Measurements from ENCODE around the gene AKNAD1.

AKNAD1 gene

DNA sequence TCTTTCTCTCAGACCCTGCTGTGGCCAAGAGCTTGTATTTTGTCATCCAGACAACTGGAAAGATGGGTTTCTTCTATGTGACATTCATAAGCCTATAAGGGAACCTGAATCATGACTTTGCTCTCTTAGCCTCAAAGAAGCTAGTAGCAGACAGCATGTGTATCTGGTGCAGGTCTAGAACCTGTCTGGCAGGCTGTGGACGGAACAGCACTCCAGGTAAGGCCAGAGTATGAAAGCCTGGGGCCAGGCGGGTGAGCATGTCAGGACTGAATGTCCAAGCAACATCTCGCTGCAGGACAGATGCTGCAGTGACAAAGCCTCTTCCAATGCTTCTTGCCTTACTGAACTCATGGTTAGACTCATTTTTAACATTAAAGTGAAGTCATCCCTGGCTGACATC is 32.8 kb downstream of the AKNAD1 start:
- TF ChIP-seq TAF1 (IDR thresholded peaks at IDR 0.05; ENCODE audit: borderline replicate concordance, low read depth, low read length) (no peak), POLR2AphosphoS5 (IDR thresholded peaks at IDR 0.05; ENCODE audit: low read depth, low read length) (no peak), POLR2A (IDR thresholded peaks at IDR 0.05; ENCODE audit: low read depth, low read length) (no peak)
- FAIRE-seq (no peak), DNase-seq (ENCODE audit: insufficient read length) (no peak)

DNA sequence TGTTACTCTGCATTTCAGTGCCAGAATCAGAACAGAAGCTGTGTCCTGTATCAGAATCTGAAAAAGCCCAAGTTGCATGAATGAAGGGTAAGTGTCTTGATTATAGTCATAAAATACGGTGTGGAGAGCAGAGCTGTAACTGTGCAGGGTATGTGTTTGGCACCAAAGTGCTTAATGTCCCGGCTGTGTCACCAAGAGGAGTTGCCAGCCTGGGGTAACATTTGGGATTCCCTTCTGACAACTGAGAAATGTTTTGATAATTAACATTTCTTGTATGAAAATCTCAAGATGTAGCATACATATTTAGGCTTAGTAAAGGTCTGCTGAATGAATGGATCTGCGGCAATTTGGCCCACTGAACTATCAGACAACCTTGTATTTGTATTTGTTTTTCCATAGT is 33.3 kb downstream of the AKNAD1 start:
- FAIRE-seq (no peak), DNase-seq (ENCODE audit: insufficient read length) (no peak)
- TF ChIP-seq POLR2AphosphoS5 (IDR thresholded peaks at IDR 0.05; ENCODE audit: low read depth, low read length) (no peak), POLR2A (IDR thresholded peaks at IDR 0.05; ENCODE audit: low read depth, low read length) (no peak), TAF1 (IDR thresholded peaks at IDR 0.05; ENCODE audit: borderline replicate concordance, low read depth, low read length) (no peak)

DNA sequence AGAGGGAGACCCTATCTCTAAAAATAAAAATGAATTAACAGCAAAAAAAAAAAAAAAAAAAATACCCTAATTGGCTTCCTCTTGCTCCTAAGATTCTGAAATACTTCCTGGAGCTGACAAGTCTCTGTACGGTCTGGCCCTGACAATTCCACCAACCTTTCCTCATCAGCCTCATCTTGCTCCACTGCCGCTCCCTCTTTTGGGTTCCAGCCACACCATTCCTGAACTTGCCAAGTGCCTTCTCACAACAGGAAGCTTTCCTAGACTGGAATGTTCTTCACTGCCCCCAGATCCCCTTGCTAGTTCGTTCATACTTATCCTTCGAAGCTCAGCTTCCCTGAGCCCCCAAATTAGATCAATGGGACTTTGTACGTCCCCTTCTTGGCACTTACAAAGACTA is 37.0 kb downstream of the AKNAD1 start:
- FAIRE-seq: no peak
- no peak for TF ChIP-seq POLR2A (IDR thresholded peaks at IDR 0.05; ENCODE audit: low read depth, low read length)
- TF ChIP-seq POLR2AphosphoS5 (IDR thresholded peaks at IDR 0.05; ENCODE audit: low read depth, low read length): no peak
- no peak for TF ChIP-seq TAF1 (IDR thresholded peaks at IDR 0.05; ENCODE audit: borderline replicate concordance, low read depth, low read length)
- DNase-seq (ENCODE audit: insufficient read length): no peak

DNA sequence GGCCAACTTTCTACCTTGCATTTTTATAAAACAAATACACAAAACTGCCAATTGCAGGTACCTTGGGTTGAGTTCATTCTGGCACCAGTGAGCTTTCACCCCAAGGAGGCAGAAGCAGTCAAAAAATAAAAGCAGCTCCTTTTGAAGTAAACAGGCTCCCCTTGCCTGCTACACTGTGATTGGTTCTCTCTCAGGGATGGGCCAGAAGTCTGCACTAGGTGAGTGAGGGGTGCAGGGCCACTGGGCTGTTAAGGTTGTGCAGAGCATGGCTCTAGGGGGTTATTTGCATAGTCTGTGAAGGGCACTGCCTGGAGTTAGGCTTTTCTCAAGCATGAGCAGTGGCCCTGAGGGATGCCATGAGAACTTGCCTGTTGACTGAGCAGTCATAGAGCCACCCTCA is 39.1 kb downstream of the AKNAD1 start:
- TF ChIP-seq POLR2AphosphoS5 (IDR thresholded peaks at IDR 0.05; ENCODE audit: low read depth, low read length) (no peak), POLR2A (IDR thresholded peaks at IDR 0.05; ENCODE audit: low read depth, low read length) (no peak), TAF1 (IDR thresholded peaks at IDR 0.05; ENCODE audit: borderline replicate concordance, low read depth, low read length) (no peak)
- FAIRE-seq (no peak), DNase-seq (ENCODE audit: insufficient read length) (no peak)

DNA sequence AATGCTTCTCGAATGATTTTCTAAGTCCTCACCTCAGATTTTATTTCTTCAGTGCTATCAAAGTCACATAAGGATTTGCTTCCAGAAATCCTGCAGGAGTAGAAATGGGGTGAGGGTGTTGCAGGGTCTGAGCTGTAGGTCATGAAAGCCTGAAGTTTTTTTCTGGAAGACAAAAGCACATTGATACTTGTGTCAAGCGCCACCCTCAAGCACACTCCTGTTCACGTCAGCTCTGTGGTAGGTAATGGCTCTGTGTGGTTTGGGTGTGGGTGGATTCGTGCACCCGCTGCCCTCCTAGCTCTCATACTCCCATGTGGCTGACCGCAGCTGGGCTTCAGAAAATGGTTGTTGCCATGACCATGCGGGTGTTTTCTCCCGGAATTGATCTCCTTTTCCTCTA is 39.9 kb downstream of the AKNAD1 start:
- TF ChIP-seq POLR2A (IDR thresholded peaks at IDR 0.05; ENCODE audit: low read depth, low read length): no peak
- no peak for TF ChIP-seq TAF1 (IDR thresholded peaks at IDR 0.05; ENCODE audit: borderline replicate concordance, low read depth, low read length)
- no peak for TF ChIP-seq POLR2AphosphoS5 (IDR thresholded peaks at IDR 0.05; ENCODE audit: low read depth, low read length)
- DNase-seq (ENCODE audit: insufficient read length) (no peak), FAIRE-seq (no peak)

DNA sequence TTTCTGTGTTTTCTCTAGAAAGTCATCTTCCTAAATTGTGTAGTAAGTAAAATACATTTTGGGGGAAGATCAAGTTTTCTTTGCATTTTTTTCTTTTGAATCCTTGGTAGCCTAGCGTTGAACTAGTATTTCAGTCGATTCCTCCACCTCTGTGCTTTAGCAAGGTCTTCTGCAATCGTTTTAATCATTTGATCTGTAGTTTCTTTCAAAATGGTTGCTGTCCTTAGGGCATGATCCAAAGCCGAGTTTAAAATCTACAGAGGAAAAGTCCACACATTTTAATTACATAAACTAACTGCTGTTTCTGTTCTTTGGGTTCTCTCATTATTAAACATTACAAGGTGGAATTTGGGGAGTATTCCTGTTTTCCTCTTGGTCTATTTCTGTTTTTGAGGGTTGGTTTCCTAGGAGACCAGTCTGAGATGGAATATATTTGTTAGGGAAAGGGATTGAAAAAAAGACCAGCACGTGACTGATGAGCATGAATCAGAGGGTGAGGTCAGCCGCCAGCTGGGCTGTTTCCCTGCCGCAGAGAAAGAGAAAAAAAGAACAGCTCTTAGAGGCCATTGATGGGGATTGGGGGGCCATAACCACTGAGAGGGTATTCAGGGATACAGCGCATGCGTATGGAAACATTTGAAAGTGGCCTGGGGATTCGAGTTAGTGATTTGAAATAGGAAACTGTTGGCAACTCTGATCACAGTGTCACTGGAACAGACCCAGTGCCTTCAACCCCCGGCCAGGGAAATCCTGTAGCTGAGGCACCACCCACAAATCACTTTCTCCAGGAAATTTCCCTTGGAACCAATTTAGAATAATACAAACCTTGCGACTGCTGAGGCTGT is 40.6 kb downstream of the AKNAD1 start:
- no peak for DNase-seq (ENCODE audit: insufficient read length)
- no peak for FAIRE-seq
- no peak for TF ChIP-seq POLR2A (IDR thresholded peaks at IDR 0.05; ENCODE audit: low read depth, low read length)
- no peak for TF ChIP-seq POLR2AphosphoS5 (IDR thresholded peaks at IDR 0.05; ENCODE audit: low read depth, low read length)
- no peak for TF ChIP-seq TAF1 (IDR thresholded peaks at IDR 0.05; ENCODE audit: borderline replicate concordance, low read depth, low read length)

DNA sequence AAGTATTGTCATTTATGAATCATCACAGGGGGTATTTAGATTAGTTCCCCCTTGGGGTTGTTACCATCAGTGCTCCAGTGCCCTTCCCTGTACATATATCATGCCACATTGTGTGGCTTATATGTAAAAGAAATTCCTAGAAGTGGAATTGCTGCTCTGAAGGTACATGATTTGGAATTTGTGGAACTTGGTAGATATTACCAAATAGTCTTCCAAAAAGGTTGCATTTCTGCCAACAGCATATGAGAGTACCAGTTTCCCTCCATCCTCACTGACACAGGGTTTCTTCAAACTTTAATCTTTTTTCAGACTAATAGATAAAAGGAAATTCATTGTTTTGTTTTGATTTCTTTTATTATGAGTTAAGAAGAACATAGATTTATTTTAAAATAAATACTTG is 41.3 kb downstream of the AKNAD1 start:
- DNase-seq (ENCODE audit: insufficient read length) (no peak), FAIRE-seq (no peak)
- TF ChIP-seq POLR2A (IDR thresholded peaks at IDR 0.05; ENCODE audit: low read depth, low read length) (no peak), POLR2AphosphoS5 (IDR thresholded peaks at IDR 0.05; ENCODE audit: low read depth, low read length) (no peak), TAF1 (IDR thresholded peaks at IDR 0.05; ENCODE audit: borderline replicate concordance, low read depth, low read length) (no peak)

DNA sequence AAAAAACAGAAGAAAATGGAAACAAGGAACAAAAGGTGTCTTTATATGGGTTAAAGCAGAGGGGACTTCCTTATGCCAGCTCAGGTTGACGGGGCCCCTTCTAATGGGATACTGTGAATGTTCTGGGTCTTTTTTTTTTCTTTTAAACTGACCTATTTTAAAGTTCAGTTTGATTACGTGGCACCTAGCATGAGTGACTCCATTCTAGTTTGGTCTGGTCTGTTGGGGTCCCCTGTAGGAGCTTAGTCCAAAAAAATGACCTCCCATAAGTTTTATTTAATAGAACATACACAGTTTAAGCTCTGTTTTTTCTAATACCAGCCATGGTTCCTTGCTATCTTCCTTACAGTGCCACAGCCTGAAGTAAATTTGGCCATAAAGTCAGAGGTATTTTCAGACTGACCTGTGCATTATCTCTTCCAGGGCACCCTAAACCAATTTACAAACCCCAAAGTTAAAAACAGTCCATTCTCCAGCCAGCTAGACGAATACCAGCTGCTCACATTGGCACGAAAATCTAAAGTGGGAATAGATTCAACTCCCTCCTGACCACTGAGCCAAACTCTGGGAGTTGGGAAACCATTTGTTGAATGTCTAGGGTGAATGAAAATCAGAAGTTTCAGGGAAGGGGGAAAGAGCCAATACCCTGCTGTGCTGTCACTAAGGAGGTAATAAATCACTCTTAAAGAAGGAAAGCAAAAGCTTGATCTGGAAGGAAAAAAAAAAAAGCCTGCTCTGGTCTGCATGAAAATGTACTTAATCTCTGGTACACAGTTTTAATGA is 42.4 kb downstream of the AKNAD1 start:
- FAIRE-seq: no peak
- no peak for DNase-seq (ENCODE audit: insufficient read length)
- TF ChIP-seq POLR2A (IDR thresholded peaks at IDR 0.05; ENCODE audit: low read depth, low read length) (no peak), TAF1 (IDR thresholded peaks at IDR 0.05; ENCODE audit: borderline replicate concordance, low read depth, low read length) (no peak), POLR2AphosphoS5 (IDR thresholded peaks at IDR 0.05; ENCODE audit: low read depth, low read length) (no peak)

DNA sequence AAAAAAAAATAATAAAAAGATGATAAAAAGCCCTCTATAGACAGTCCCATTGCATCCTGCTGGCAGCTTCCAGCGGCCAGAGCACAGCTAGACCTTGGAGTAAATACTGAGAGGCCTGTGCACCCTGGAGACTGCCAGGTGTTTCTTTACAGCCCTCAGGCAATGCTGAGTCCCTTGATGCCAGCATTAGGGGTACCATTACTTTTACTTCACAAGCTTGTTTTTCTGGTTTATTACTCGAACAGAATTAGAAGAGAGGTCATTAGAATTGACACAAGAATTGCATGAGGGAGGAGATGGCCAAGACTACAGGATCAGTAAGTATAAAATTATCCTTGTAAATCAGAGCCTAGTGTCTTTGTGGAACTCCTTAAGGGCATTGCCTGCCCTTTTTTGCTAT is 43.6 kb downstream of the AKNAD1 start:
- TF ChIP-seq TAF1 (IDR thresholded peaks at IDR 0.05; ENCODE audit: borderline replicate concordance, low read depth, low read length) (no peak), POLR2AphosphoS5 (IDR thresholded peaks at IDR 0.05; ENCODE audit: low read depth, low read length) (no peak), POLR2A (IDR thresholded peaks at IDR 0.05; ENCODE audit: low read depth, low read length) (no peak)
- no peak for DNase-seq (ENCODE audit: insufficient read length)
- no peak for FAIRE-seq

DNA sequence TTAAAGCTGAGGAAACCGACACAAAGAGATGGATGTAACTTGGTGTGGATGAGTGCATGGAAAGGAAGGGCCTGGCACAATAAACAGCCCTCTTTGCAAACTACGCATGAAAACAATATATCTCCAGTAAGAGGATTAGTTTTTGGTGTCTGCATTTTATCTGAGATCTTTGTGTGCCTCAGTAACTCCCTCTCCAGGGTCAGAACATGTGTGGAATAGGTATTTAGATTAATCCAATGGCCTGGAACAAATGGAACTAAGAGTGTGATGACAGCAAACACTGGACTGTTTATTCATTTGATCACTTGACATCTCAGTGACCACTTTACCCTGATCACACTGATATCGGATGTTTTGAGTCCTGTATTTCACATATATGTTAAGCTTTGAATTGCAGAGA is 45.3 kb downstream of the AKNAD1 start:
- DNase-seq (ENCODE audit: insufficient read length): no peak
- TF ChIP-seq POLR2A (IDR thresholded peaks at IDR 0.05; ENCODE audit: low read depth, low read length): no peak
- TF ChIP-seq POLR2AphosphoS5 (IDR thresholded peaks at IDR 0.05; ENCODE audit: low read depth, low read length): no peak
- no peak for FAIRE-seq

DNA sequence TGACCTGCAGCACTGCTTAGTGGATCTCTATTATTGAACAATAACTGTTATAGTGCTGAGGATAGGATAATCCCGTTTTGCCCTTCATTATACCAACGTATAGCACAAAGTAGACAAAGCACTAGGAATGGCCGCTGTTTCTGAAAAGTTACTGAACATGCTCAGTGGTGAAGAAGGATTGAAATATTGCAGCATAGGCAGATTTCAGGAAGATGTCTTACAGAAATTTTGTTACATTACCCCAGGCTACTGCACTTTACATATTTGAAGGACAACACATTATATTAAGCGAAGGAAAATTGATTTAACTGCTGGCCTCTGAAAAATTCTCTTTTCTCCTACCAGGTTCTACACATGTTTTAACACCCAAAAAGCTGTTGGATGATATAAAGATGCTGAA is 48.5 kb downstream of the AKNAD1 start:
- no peak for FAIRE-seq
- DNase-seq (ENCODE audit: insufficient read length): no peak
- TF ChIP-seq POLR2A (IDR thresholded peaks at IDR 0.05; ENCODE audit: low read depth, low read length): no peak
- no peak for TF ChIP-seq TAF1 (IDR thresholded peaks at IDR 0.05; ENCODE audit: borderline replicate concordance, low read depth, low read length)
- TF ChIP-seq POLR2AphosphoS5 (IDR thresholded peaks at IDR 0.05; ENCODE audit: low read depth, low read length): no peak

DNA sequence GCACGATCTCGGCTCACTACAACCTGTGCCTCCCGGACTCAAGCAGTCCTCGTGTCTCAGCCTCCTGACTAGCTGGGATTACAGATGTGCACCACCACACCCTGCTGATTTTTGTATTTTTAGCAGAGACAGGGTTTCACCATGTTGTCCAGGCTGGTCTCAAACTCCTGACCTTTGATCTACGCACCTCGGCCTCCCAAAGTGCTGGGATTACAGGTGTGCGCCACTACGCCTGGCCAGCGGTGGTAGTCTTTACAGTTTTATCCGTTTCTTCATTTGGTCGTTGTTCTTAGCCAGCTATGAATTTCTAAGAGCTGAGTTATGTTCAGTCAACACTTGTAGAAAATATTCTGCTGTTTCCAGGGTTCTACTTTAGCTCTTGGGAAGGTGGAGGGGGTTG is 53.3 kb downstream of the AKNAD1 start:
- TF ChIP-seq POLR2A (IDR thresholded peaks at IDR 0.05; ENCODE audit: low read depth, low read length) (no peak), TAF1 (IDR thresholded peaks at IDR 0.05; ENCODE audit: borderline replicate concordance, low read depth, low read length) (no peak), POLR2AphosphoS5 (IDR thresholded peaks at IDR 0.05; ENCODE audit: low read depth, low read length) (no peak)
- FAIRE-seq (no peak), DNase-seq (ENCODE audit: insufficient read length) (no peak)

Data from GM12892 (cell line).